Colonic mucosa (tissue), 4 donors: ENCODE results near the gene GP1BA. TPM values are rescaled to one million over a fixed set of nuclear protein-coding genes. Genes with fewer than 3 reads are reported as not detected.

Experiments
- DNase-seq: peaks from one replicate; pipeline ENCODE4 v3.0.0-alpha.2; 2020
- H3K27ac ChIP-seq: fragments of 200-600 bp; one replicate; pipeline ENCODE4 v1.8.0; 2021
- H3K27me3 ChIP-seq: fragments of 200-600 bp; one replicate; pipeline ENCODE4 v1.8.0; 2021
- H3K36me3 ChIP-seq: fragments of 200-600 bp; one replicate; pipeline ENCODE4 v1.8.0; 2021
- H3K4me1 ChIP-seq: fragments of 200-600 bp; one replicate; pipeline ENCODE4 v1.8.0; 2021; ENCODE audit warnings: mild to moderate bottlenecking
- H3K4me3 ChIP-seq: fragments of 200-600 bp; one replicate; pipeline ENCODE4 v1.8.0; 2021
- H3K9ac ChIP-seq, 2 donors: one replicate each; pipeline ENCODE4 v1.7.0; 2013; ENCODE audit warnings: control low read depth in 2 of 2, low read depth in 2 of 2, low read length in 2 of 2
- H3K9me3 ChIP-seq: fragments of 200-600 bp; one replicate; pipeline ENCODE4 v1.8.0; 2021
- intact Hi-C: fragments of 100-400 bp; cut with DNase I; formaldehyde crosslinking; loops from one replicate; pipeline ENCODE4 v1.14.1; 2022
- microRNA-seq: library from miRNA; unstranded; fragments of <30 nt; microRNA quantifications from one replicate; pipeline ENCODE4, GENCODE V29; 2019
- total RNA-seq, 2 donors: library from RNA; stranded (reverse); fragmentation: NEBNext Ultra II Directional in 1 of 2; extraction: Animal tissue kit (Norgen Biotek cat#: 25700) in 1 of 2; gene quantifications; one replicate each; pipeline ENCODE4 v1.2.1, GENCODE V29; 2021
- TF ChIP-seq, protein P1 (sequence below): fragments of 200-600 bp; IDR thresholded peaks from one replicate; pipeline ENCODE4 v1.8.0; 2022; ENCODE audit warnings: antibody characterized with exemption, mild to moderate bottlenecking
- donor health status: healthy.
- donor health status: DM: no; HTN: no; CAD: no.
- donor health status: DM: no; HTN: no; CAD: no.

GP1BA gene
- total RNA-seq, 2 donors from 2014 or later = not detected

- intact Hi-C loops = no loop called here
- TF ChIP-seq, protein P1, sequence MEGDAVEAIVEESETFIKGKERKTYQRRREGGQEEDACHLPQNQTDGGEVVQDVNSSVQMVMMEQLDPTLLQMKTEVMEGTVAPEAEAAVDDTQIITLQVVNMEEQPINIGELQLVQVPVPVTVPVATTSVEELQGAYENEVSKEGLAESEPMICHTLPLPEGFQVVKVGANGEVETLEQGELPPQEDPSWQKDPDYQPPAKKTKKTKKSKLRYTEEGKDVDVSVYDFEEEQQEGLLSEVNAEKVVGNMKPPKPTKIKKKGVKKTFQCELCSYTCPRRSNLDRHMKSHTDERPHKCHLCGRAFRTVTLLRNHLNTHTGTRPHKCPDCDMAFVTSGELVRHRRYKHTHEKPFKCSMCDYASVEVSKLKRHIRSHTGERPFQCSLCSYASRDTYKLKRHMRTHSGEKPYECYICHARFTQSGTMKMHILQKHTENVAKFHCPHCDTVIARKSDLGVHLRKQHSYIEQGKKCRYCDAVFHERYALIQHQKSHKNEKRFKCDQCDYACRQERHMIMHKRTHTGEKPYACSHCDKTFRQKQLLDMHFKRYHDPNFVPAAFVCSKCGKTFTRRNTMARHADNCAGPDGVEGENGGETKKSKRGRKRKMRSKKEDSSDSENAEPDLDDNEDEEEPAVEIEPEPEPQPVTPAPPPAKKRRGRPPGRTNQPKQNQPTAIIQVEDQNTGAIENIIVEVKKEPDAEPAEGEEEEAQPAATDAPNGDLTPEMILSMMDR = no peak
- H3K4me1 ChIP-seq = no peaks in the 10 kb centered on the region
- no peak overlapping the region for H3K4me3 ChIP-seq
- no peak for DNase-seq
- H3K9me3 ChIP-seq = no peaks in the 10 kb centered on the region
- H3K27ac ChIP-seq = no peak overlapping the region
- H3K27me3 ChIP-seq = no peaks in the 10 kb centered on the region
- no peaks in the 10 kb centered on the region for H3K36me3 ChIP-seq
- no peak overlapping the region for H3K9ac ChIP-seq
Observed at GRCh38 chr17:4978726-4979125, 46.6 kb downstream of the GP1BA start.

GRCh38 chr17:4980644-4981216 lies 48.7 kb downstream of the GP1BA start:
- Histone ChIP-seq H3K9ac (no peak overlapping the region), H3K4me1 (no peaks in the 10 kb centered on the region), H3K27ac (no peak overlapping the region), H3K36me3 (peaks cover 5% of the 10 kb centered on the region), H3K27me3 (no peaks in the 10 kb centered on the region), H3K9me3 (no peaks in the 10 kb centered on the region), H3K4me3 (no peak overlapping the region)
- TF ChIP-seq, protein P1 = peak; percentile 78
- peak; percentile 56 for DNase-seq
- intact Hi-C loops = loop anchor here (5.0 kb wide), 1 partner anchor 82 kb away; no protein-coding TSS in a partner anchor

DNA sequence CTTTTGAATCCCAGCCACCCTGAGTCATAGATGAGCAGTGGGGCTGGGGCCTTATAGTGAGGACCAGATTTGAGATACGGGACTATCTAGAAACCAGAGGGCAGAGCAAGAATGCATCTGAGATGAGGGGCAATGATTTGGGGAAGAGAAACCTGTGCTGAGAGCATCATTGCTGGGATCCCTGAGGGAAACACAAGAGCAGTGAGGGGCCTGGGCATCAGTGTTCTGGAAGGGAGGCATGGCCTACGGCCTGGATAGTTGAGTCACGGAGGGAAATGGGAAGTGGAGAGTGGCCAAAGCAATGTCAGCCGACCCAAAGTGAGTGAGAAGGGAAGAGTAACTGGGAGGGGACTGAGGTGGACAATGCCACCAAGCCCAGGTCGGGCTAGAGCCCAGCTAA lies 50.2 kb downstream of the GP1BA start:
- Histone ChIP-seq H3K4me3 (no peak overlapping the region), H3K4me1 (no peaks in the 10 kb centered on the region), H3K9me3 (no peaks in the 10 kb centered on the region), H3K9ac (no peak overlapping the region), H3K36me3 (peaks cover 5% of the 10 kb centered on the region), H3K27me3 (no peaks in the 10 kb centered on the region), H3K27ac (no peak overlapping the region)
- no peak for DNase-seq
- TF ChIP-seq, protein P1 = no peak
- intact Hi-C loops = loop anchor here (5.0 kb wide), 1 partner anchor 80 kb away; no protein-coding TSS in a partner anchor

Small RNA genes within 50 kb of the gene (microRNA-seq; reads per million reads assigned to microRNA genes)
- not detected for gene MIR6864
- not detected for gene MIR6865

Other genes with a start within 250 kb of the GP1BA start
- 10 to 100 TPM; 24.8 to 66.4 TPM for gene PELP1, start 228.1 kb upstream of the GP1BA start, total RNA-seq
- 10 to 100 TPM; 41.0 to 42.8 TPM for gene ARRB2, start 221.6 kb upstream of the GP1BA start, total RNA-seq
- 10 to 100 TPM; 21.3 to 28.0 TPM for gene MED11, start 200.8 kb upstream of the GP1BA start, total RNA-seq
- 1 to 10 TPM in 1 of 2 donors, under 1 TPM in 1; 0.89 to 1.2 TPM for gene ZMYND15, start 192.4 kb upstream of the GP1BA start, total RNA-seq
- 10 to 100 TPM; 41.8 to 44.1 TPM for gene CXCL16, start 192.3 kb upstream of the GP1BA start, total RNA-seq
- 10 to 100 TPM; 15.1 to 37.7 TPM for gene TM4SF5, start 160.4 kb upstream of the GP1BA start, total RNA-seq
- 1 to 10 TPM in 1 of 2 donors, under 1 TPM in 1; 0.91 to 2.0 TPM for gene VMO1, start 145.9 kb upstream of the GP1BA start, total RNA-seq
- gene GLTPD2, start 143.3 kb upstream of the GP1BA start, total RNA-seq = under 1 TPM; 0.35 to 0.40 TPM
- 100 to 1,000 TPM in 1 of 2 donors, 10 to 100 TPM in 1; 97.5 to 171 TPM for gene PSMB6, start 136.1 kb upstream of the GP1BA start, total RNA-seq
- 10 to 100 TPM; 18.8 to 28.3 TPM for gene PLD2, start 125.1 kb upstream of the GP1BA start, total RNA-seq
- 100 to 1,000 TPM; 172 to 215 TPM for gene MINK1, start 98.9 kb upstream of the GP1BA start, total RNA-seq
- 1 to 10 TPM in 1 of 2 donors, under 1 TPM in 1; 0.74 to 1.8 TPM for gene C17orf107, start 32.7 kb upstream of the GP1BA start, total RNA-seq
- 1 to 10 TPM in 1 of 2 donors, not detected in 1; 1.1 TPM for gene CHRNE, start 29.2 kb upstream of the GP1BA start, total RNA-seq
- gene SLC25A11, start 7.8 kb downstream of the GP1BA start, total RNA-seq = 100 to 1,000 TPM in 1 of 2 donors, 10 to 100 TPM in 1; 73.1 to 116 TPM
- 100 to 1,000 TPM in 1 of 2 donors, 10 to 100 TPM in 1; 92.1 to 120 TPM for gene RNF167, start 8.0 kb downstream of the GP1BA start, total RNA-seq
- 1,000 to 10,000 TPM in 1 of 2 donors, 100 to 1,000 TPM in 1; 839 to 1,278 TPM for gene PFN1, start 16.3 kb downstream of the GP1BA start, total RNA-seq
- 10 to 100 TPM in 1 of 2 donors, 1 to 10 TPM in 1; 3.8 to 17.6 TPM for gene ENO3, start 18.8 kb downstream of the GP1BA start, total RNA-seq
- gene SPAG7, start 35.5 kb downstream of the GP1BA start, total RNA-seq = 10 to 100 TPM; 47.7 to 56.4 TPM
- gene CAMTA2, start 55.4 kb downstream of the GP1BA start, total RNA-seq = 10 to 100 TPM; 39.8 to 52.6 TPM
- 1 to 10 TPM; 1.6 to 4.2 TPM for gene INCA1, start 65.2 kb downstream of the GP1BA start, total RNA-seq
- gene KIF1C, start 65.7 kb downstream of the GP1BA start, total RNA-seq = 100 to 1,000 TPM; 195 to 291 TPM
- 1 to 10 TPM; 1.7 to 2.6 TPM for gene SLC52A1, start 103.1 kb downstream of the GP1BA start, total RNA-seq
- gene ZFP3, start 146.2 kb downstream of the GP1BA start, total RNA-seq = 1 to 10 TPM; 6.2 to 6.3 TPM
- gene ZNF232, start 179.6 kb downstream of the GP1BA start, total RNA-seq = 10 to 100 TPM in 1 of 2 donors, 1 to 10 TPM in 1; 8.0 to 10.9 TPM
- under 1 TPM in 1 of 2 donors, not detected in 1; 0.13 TPM for gene USP6, start 183.8 kb downstream of the GP1BA start, total RNA-seq